Endothelial cell (in vitro differentiated cells): ENCODE results near the gene SLC19A1. TPM values are rescaled to one million over a fixed set of nuclear protein-coding genes. Genes with fewer than 3 reads are reported as not detected.

ENCODE experiments used
- DNase-seq: peaks from one replicate; pipeline ENCODE4 v3.0.0; 2021; ENCODE audit warnings: low spot score
- H3K27ac Mint-ChIP-seq: one replicate; pipeline ENCODE4 v1.8.0; 2021; ENCODE audit warnings: mixed read lengths, inconsistent platforms; ENCODE audit not compliant: unreplicated experiment
- H3K27me3 Mint-ChIP-seq: one replicate; pipeline ENCODE4 v1.8.0; 2021; ENCODE audit warnings: mild to moderate bottlenecking, moderate library complexity, mixed read lengths, inconsistent platforms; ENCODE audit not compliant: unreplicated experiment
- H3K36me3 Mint-ChIP-seq: one replicate; pipeline ENCODE4 v1.8.0; 2021; ENCODE audit warnings: mild to moderate bottlenecking, low read depth, mixed read lengths, inconsistent platforms; ENCODE audit not compliant: unreplicated experiment
- H3K4me1 Mint-ChIP-seq: one replicate; pipeline ENCODE4 v1.8.0; 2021; ENCODE audit warnings: mild to moderate bottlenecking, mixed read lengths, inconsistent platforms; ENCODE audit not compliant: unreplicated experiment
- H3K4me3 Mint-ChIP-seq: one replicate; pipeline ENCODE4 v1.8.0; 2021; ENCODE audit warnings: mild to moderate bottlenecking, mixed read lengths, inconsistent platforms; ENCODE audit not compliant: unreplicated experiment
- H3K9me3 Mint-ChIP-seq: one replicate; pipeline ENCODE4 v1.8.0; 2021; ENCODE audit warnings: mixed read lengths, inconsistent platforms; ENCODE audit not compliant: unreplicated experiment
- CTCF ChIP-seq: fragments of 200-600 bp; sonication (generic); IDR thresholded peaks from one replicate; pipeline ENCODE4 v1.5.0; 2021; ENCODE audit warnings: antibody characterized with exemption; ENCODE audit not compliant: unreplicated experiment
- total RNA-seq: library from RNA; stranded (reverse); fragmentation: NEBNext Ultra II Directional; extraction: Animal tissue kit (Norgen Biotek cat#: 25700); gene quantifications from one replicate; pipeline ENCODE4 v1.2.1, GENCODE V29; 2021; ENCODE audit not compliant: unreplicated experiment

SLC19A1 gene
- total RNA-seq, 1 donor from 2014 or later, result 27.1 TPM

- DNase-seq, result peak; percentile 3
- H3K4me1 Mint-ChIP-seq, result peaks cover 6% of the 10 kb centered on the region
- peak overlapping the region; percentile 86 for H3K4me3 Mint-ChIP-seq
- H3K36me3 Mint-ChIP-seq, result peaks cover 4% of the 10 kb centered on the region
- no peak overlapping the region for H3K27ac Mint-ChIP-seq
- TF ChIP-seq CTCF, result no peak
- peaks cover 7% of the 10 kb centered on the region for H3K27me3 Mint-ChIP-seq
- H3K9me3 Mint-ChIP-seq, result no peaks in the 10 kb centered on the region
Observed at GRCh38 chr21:45540601-45540970, 1.7 kb downstream of the SLC19A1 start.

GRCh38 chr21:45539796-45540600 is 2.2 kb downstream of the SLC19A1 start:
- DNase-seq, result peak; percentile 2
- Mint-ChIP-seq H3K4me3 (peak overlapping the region; percentile 86), H3K27me3 (peaks cover 9% of the 10 kb centered on the region)

GRCh38 chr21:45539046-45539795 is 3.0 kb downstream of the SLC19A1 start:
- Mint-ChIP-seq H3K27me3 (peaks cover 8% of the 10 kb centered on the region), H3K36me3 (peaks cover 3% of the 10 kb centered on the region), H3K4me3 (no peak overlapping the region), H3K4me1 (peaks cover 6% of the 10 kb centered on the region), H3K9me3 (no peaks in the 10 kb centered on the region), H3K27ac (no peak overlapping the region)
- no peak for TF ChIP-seq CTCF
- DNase-seq, result no peak

More at GRCh38 chr21:45539796-45540600, 2.2 kb downstream of the SLC19A1 start:
- no peak for TF ChIP-seq CTCF
- Mint-ChIP-seq H3K9me3 (no peaks in the 10 kb centered on the region), H3K27ac (no peak overlapping the region), H3K4me1 (peaks cover 6% of the 10 kb centered on the region), H3K36me3 (peaks cover 3% of the 10 kb centered on the region)

GRCh38 chr21:45538381-45539045 is 3.7 kb downstream of the SLC19A1 start:
- Mint-ChIP-seq H3K27ac (no peak overlapping the region), H3K4me1 (peaks cover 5% of the 10 kb centered on the region), H3K36me3 (peaks cover 3% of the 10 kb centered on the region), H3K27me3 (peaks cover 6% of the 10 kb centered on the region), H3K4me3 (no peak overlapping the region), H3K9me3 (no peaks in the 10 kb centered on the region)
- no peak for TF ChIP-seq CTCF
- DNase-seq, result no peak
